GM19328 (cell line): ENCODE data around the gene PLEKHA5.
"Not testable (repeated sequence)": the region's sequence is repeated elsewhere in the genome, so short reads cannot be mapped to it uniquely, and the experiment has no call there.

ENCODE experiments used
- ATAC-seq: cut with Tn5 transposase; IDR thresholded peaks from one replicate; pipeline ENCODE4 v1.9.1; 2021; ENCODE audit warnings: mild to moderate bottlenecking, moderate library complexity; ENCODE audit not compliant: unreplicated experiment

Gene PLEKHA5

GRCh38 chr12:19165451-19165850, 35.9 kb downstream of the PLEKHA5 start:
- no peak for ATAC-seq

- ATAC-seq: no peak
These were observed 36.9 kb downstream of the PLEKHA5 start for GRCh38 chr12:19166387-19166786.

- ATAC-seq: no peak
These were observed 37.4 kb downstream of the PLEKHA5 start for GRCh38 chr12:19166956-19167355.

- no peak for ATAC-seq
These were observed 38.2 kb downstream of the PLEKHA5 start for GRCh38 chr12:19167708-19168107.

GRCh38 chr12:19168644-19169043, 39.1 kb downstream of the PLEKHA5 start:
- no peak for ATAC-seq

GRCh38 chr12:19169222-19169621, 39.7 kb downstream of the PLEKHA5 start:
- ATAC-seq: no peak

GRCh38 chr12:19170286-19170685, 40.8 kb downstream of the PLEKHA5 start:
- ATAC-seq: not testable (repeated sequence)

GRCh38 chr12:19171731-19172130, 42.2 kb downstream of the PLEKHA5 start:
- ATAC-seq: no peak

GRCh38 chr12:19177754-19178153, 48.2 kb downstream of the PLEKHA5 start:
- no peak for ATAC-seq

- no peak for ATAC-seq
These were observed 50.5 kb downstream of the PLEKHA5 start for GRCh38 chr12:19179986-19180385.

GRCh38 chr12:19181666-19182426, 52.3 kb downstream of the PLEKHA5 start:
- ATAC-seq: no peak

GRCh38 chr12:19183121-19183838, 53.7 kb downstream of the PLEKHA5 start:
- no peak for ATAC-seq

- no peak for ATAC-seq
These were observed 55.9 kb downstream of the PLEKHA5 start for GRCh38 chr12:19185262-19185929.

GRCh38 chr12:19186722-19187661, 57.5 kb downstream of the PLEKHA5 start:
- ATAC-seq: no peak

GRCh38 chr12:19189522-19189921, 60.0 kb downstream of the PLEKHA5 start:
- ATAC-seq: no peak

- ATAC-seq: no peak
These were observed 60.9 kb downstream of the PLEKHA5 start for GRCh38 chr12:19190292-19191031.

- ATAC-seq: no peak
These were observed 61.6 kb downstream of the PLEKHA5 start for GRCh38 chr12:19191089-19191488.

- no peak for ATAC-seq
These were observed 62.0 kb downstream of the PLEKHA5 start for GRCh38 chr12:19191563-19191962.

- ATAC-seq: no peak
These were observed 63.2 kb downstream of the PLEKHA5 start for GRCh38 chr12:19192710-19193109.

GRCh38 chr12:19194963-19195362, 65.4 kb downstream of the PLEKHA5 start:
- no peak for ATAC-seq
